GM12878 (cell line): ENCODE measurements around the gene SELENOS. TPM values are rescaled to one million over a fixed set of nuclear protein-coding genes. Genes with fewer than 3 reads are reported as not detected.

ENCODE experiments used
- ATAC-seq: fragments of 200-7000 bp; cut with Tn5 transposase; 3 replicates; pipeline ENCODE4 v1.9.1; 2020; ENCODE audit warnings: mild to moderate bottlenecking, moderate library complexity
- BruUV-seq: library from RNA; stranded (reverse); fragments of 400-500 nt; replicated peaks from 2 replicates; lab custom pipeline; 2021; lab: Mats Ljungman, UMichigan
- CTCF ChIA-PET: fragments of 300-600 bp; sonication (Branson Sonifier 250); formaldehyde crosslinking; extraction: SDS; loops from one replicate; lab custom pipeline; 2021; ENCODE audit warnings: inconsistent platforms; lab: Yijun Ruan, JAX
- POLR2A ChIA-PET: fragments of 350-600 bp; formaldehyde crosslinking; extraction: SDS; loops from one replicate; lab custom pipeline; 2021; ENCODE audit warnings: inconsistent platforms; lab: Charles Lee
- RAD21 ChIA-PET: fragments of 300-600 bp; sonication (Branson Sonifier 250); formaldehyde crosslinking; loops from one replicate; lab custom pipeline; 2023; ENCODE audit warnings: antibody characterized with exemption; ENCODE audit not compliant: unreplicated experiment; lab: Charles Lee
- SMC1A ChIA-PET: fragments of 300-600 bp; sonication (Branson Sonifier 250); formaldehyde crosslinking; loops from one replicate; lab custom pipeline; 2023; ENCODE audit not compliant: unreplicated experiment, uncharacterized antibody; lab: Charles Lee
- DNase-seq: peaks from one replicate; pipeline ENCODE4 v3.0.0-alpha.2; 2011; ENCODE audit warnings: low read depth, low spot score
- FAIRE-seq: peaks from 3 replicates; lab custom pipeline; 2011; peaks lifted over from hg19 to GRCh38; lab: Jason Lieb, UNC
- H2AFZ ChIP-seq: 2 replicates; pipeline ENCODE4 v1.6.0; 2011; ENCODE audit warnings: low read depth, low read length, control low read depth; ENCODE audit not compliant: control insufficient read depth
- H3K27ac ChIP-seq: 2 replicates; pipeline ENCODE4 v1.5.1; 2011; ENCODE audit warnings: control low read depth; ENCODE audit not compliant: control insufficient read depth, insufficient read depth
- H3K27me3 ChIP-seq, 2 experiments: replicated peaks in 1 of 2; 2 replicates each; pipeline versions ENCODE4 v1.6.0 to v1.6.1; 2011; ENCODE audit warnings: low read length in 1 of 2; ENCODE audit not compliant: control insufficient read depth in 2 of 2, insufficient read depth in 2 of 2
- H3K36me3 ChIP-seq, 2 experiments: 2 replicates each; pipeline ENCODE4 v1.5.1; 2011; ENCODE audit warnings: low read length in 1 of 2; ENCODE audit not compliant: control insufficient read depth in 2 of 2, insufficient read depth in 2 of 2
- H3K4me1 ChIP-seq: 2 replicates; pipeline ENCODE4 v1.6.1; 2011; ENCODE audit warnings: mild to moderate bottlenecking, low read length, moderate library complexity, mixed read lengths; ENCODE audit not compliant: control insufficient read depth, insufficient read depth
- H3K4me2 ChIP-seq: 2 replicates; pipeline ENCODE4 v1.6.0; 2011; ENCODE audit warnings: control low read depth; ENCODE audit not compliant: control insufficient read depth, insufficient read depth
- H3K4me3 ChIP-seq: fragments of 200-600 bp; sonication (generic); 2 replicates; pipeline ENCODE4 v1.5.1; 2016
- H3K79me2 ChIP-seq: 2 replicates; pipeline ENCODE4 v1.6.0; 2011; ENCODE audit warnings: low read length; ENCODE audit not compliant: control insufficient read depth, insufficient read depth
- H3K9ac ChIP-seq: 2 replicates; pipeline ENCODE4 v1.8.0; 2011; ENCODE audit warnings: low read length, control low read depth, mixed read lengths; ENCODE audit not compliant: control insufficient read depth, insufficient read depth
- H3K9me3 ChIP-seq: replicated peaks from 3 replicates; pipeline ENCODE4 v1.5.1; 2011; ENCODE audit warnings: mild to moderate bottlenecking, low read length; ENCODE audit not compliant: control insufficient read depth, insufficient read depth
- H4K20me1 ChIP-seq: 2 replicates; pipeline ENCODE4 v1.6.0; 2011; ENCODE audit not compliant: control insufficient read depth, insufficient read depth
- E2F4 ChIP-seq: IDR thresholded peaks from 2 replicates; pipeline ENCODE4 v1.6.1; 2012; ENCODE audit warnings: low read depth, low read length, improper control_type of control experiment
- EZH2 ChIP-seq: IDR thresholded peaks from 2 replicates; pipeline ENCODE4 v1.6.1; 2012; ENCODE audit warnings: low read depth, mild to moderate bottlenecking, control low read depth, inconsistent platforms, low read length, borderline replicate concordance; ENCODE audit not compliant: control insufficient read depth
- GATAD2B ChIP-seq: fragments of 450-650 bp; conservative IDR thresholded peaks from 2 replicates; pipeline ENCODE4 v1.6.1; 2017; ENCODE audit warnings: low read depth, mild to moderate bottlenecking, moderate library complexity
- MTA2 ChIP-seq: fragments of 450-650 bp; IDR thresholded peaks from 2 replicates; pipeline ENCODE4 v1.6.1; 2016; ENCODE audit warnings: low read depth, mild to moderate bottlenecking, moderate library complexity
- MYC ChIP-seq: IDR thresholded peaks from 2 replicates; pipeline ENCODE4 v1.6.1; 2011; ENCODE audit warnings: mild to moderate bottlenecking, low read length, moderate library complexity, inconsistent platforms; ENCODE audit not compliant: insufficient read depth, insufficient replicate concordance, insufficient read length, severe bottlenecking
- RUNX3 ChIP-seq: IDR thresholded peaks from 2 replicates; pipeline ENCODE4 v1.6.1; 2012; ENCODE audit warnings: low read length, inconsistent platforms
- SIN3A ChIP-seq: IDR thresholded peaks from 2 replicates; pipeline ENCODE4 v1.6.1; 2012; ENCODE audit warnings: low read depth, low read length, improper control_type of control experiment
- SIX5 ChIP-seq: IDR thresholded peaks from 2 replicates; pipeline ENCODE4 v1.6.1; 2011; ENCODE audit warnings: mild to moderate bottlenecking, low read depth, low read length, moderate library complexity; ENCODE audit not compliant: severe bottlenecking
- SMARCA5 ChIP-seq: fragments of 450-650 bp; IDR thresholded peaks from 2 replicates; pipeline ENCODE4 v1.6.1; 2017; ENCODE audit warnings: mild to moderate bottlenecking
- WGBS: methylation state at CpG from one replicate; pipeline ENCODE4 v1.1.6; 2016; ENCODE audit warnings: low lambda C conversion rate; ENCODE audit not compliant: insufficient replicate concordance, insufficient coverage; ENCODE audit errors: missing lambda C conversion rate; 5-methylcytosine and 5-hydroxymethylcytosine counted together
- in situ Hi-C: fragments of 300-500 bp; cut with MboI; formaldehyde crosslinking; loops from 9 replicates; pipeline ENCODE4 v1.14.3; 2018; ENCODE audit warnings: mixed read lengths
- intact Hi-C: fragments of 100-400 bp; cut with micrococcal nuclease; formaldehyde crosslinking; loops from one replicate; pipeline ENCODE4 v1.14.2; 2022; ENCODE audit not compliant: unreplicated experiment
- polyA plus RNA-seq, 11 experiments: library from polyadenylated mRNA; depleted of rRNA in 4 of 11; unstranded in 6 of 11; stranded (reverse) in 5 of 11; fragments of >200 nt; fragmentation: Nextera tagmentation in 4 of 11; fragmentation: Illumina TruSeq in 1 of 11; extraction: Ambion mirVana in 4 of 11; extraction: Trizol in 1 of 11; gene quantifications; 1 replicate in 1 of 11; 2 replicates in 10 of 11; pipeline versions ENCODE4 v1.2.1 to v1.2.3, GENCODE V29; 2011 to 2016; ENCODE audit warnings: inconsistent platforms in 2 of 11, missing spikeins in 2 of 11, low read depth in 1 of 11
- total RNA-seq, 4 experiments: library from RNA; depleted of rRNA in 3 of 4; stranded (reverse); fragments of >200 nt in 3 of 4; fragmentation: Illumina TruSeq in 1 of 4; extraction: Trizol in 1 of 4; gene quantifications; 2 replicates each; pipeline versions ENCODE4 v1.2.1 to v1.2.3, GENCODE V29; 2013 to 2021
- TF ChIP-seq, protein P1 (sequence below): fragments of 450-650 bp; IDR thresholded peaks from 2 replicates; pipeline ENCODE4 v1.6.1; 2016; ENCODE audit warnings: mild to moderate bottlenecking, moderate library complexity, borderline replicate concordance

The SELENOS gene
- total and polyA plus RNA-seq, 10 of the 15 experiments (the other 5 are each of a cell fraction or from before 2014, with no cell fraction given): 25.8 to 90.1 (median 37.3) TPM

DNA sequence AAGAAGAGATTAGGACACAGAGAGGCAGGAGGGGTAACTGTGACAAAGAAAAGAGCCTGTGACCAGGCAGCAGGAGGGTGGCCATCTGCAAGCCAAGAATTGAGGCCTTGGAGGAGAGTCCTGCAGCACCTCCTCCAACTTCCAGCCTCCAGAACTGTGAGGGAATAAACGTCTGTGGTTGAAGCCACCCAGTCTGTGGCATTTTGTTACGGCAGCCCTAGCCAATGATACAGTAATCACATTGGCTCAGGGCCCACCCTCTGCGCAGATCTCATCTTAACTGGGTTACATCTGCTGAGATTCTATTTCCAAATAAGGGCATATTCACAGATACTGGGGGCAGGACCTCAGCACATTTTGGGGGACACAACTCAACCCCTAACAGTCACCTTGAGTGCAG, 11.3 kb downstream of the SELENOS start:
- DNase-seq (no peak), ATAC-seq (no peak), FAIRE-seq (no peak)
- peaks cover 1 to 3% of the 10 kb centered on the region in 2 experiments; a peak in 2 of 4 replicates for H3K36me3 ChIP-seq
- H3K4me3 ChIP-seq: no peak overlapping the region
- intact Hi-C loops (no loop called here), in situ Hi-C loops (loop anchor here (10.0 kb wide), 1 partner anchor 651 kb away; no protein-coding TSS in a partner anchor)
- no TSS peak for BruUV-seq
- 78% methylated on average over 3 of the region's 3 CpGs for WGBS
- SMC1A ChIA-PET: interaction anchor here (3.2 kb wide), 1 partner anchor 23 kb away, joined by 13 read pairs; no protein-coding TSS in a partner anchor
- no peak overlapping the region for H2AFZ ChIP-seq
- POLR2A ChIA-PET: interaction anchor here (1.4 to 2.6 kb wide), 2 partner anchors 9 to 28 kb away, joined by 5 to 10 read pairs; no protein-coding TSS in a partner anchor
- peak overlapping the region; percentile 66; the same call in 1 of the 2 replicates for H3K27ac ChIP-seq
- H3K4me1 ChIP-seq: peaks cover 28% of the 10 kb centered on the region
- CTCF ChIA-PET: interaction anchor here (0.5 to 4.8 kb wide), 6 partner anchors 8 to 374 kb away, joined by 3 to 18 read pairs (median 5); no protein-coding TSS in a partner anchor
- no peaks in the 10 kb centered on the region for H3K9me3 ChIP-seq
- no peak overlapping the region for H3K4me2 ChIP-seq
- RAD21 ChIA-PET: interaction anchor here (1.5 kb wide), 1 partner anchor 18 kb away, joined by 4 read pairs; no protein-coding TSS in a partner anchor
- TF ChIP-seq EZH2: no peak
- TF ChIP-seq MTA2: no peak
- TF ChIP-seq, protein P1, sequence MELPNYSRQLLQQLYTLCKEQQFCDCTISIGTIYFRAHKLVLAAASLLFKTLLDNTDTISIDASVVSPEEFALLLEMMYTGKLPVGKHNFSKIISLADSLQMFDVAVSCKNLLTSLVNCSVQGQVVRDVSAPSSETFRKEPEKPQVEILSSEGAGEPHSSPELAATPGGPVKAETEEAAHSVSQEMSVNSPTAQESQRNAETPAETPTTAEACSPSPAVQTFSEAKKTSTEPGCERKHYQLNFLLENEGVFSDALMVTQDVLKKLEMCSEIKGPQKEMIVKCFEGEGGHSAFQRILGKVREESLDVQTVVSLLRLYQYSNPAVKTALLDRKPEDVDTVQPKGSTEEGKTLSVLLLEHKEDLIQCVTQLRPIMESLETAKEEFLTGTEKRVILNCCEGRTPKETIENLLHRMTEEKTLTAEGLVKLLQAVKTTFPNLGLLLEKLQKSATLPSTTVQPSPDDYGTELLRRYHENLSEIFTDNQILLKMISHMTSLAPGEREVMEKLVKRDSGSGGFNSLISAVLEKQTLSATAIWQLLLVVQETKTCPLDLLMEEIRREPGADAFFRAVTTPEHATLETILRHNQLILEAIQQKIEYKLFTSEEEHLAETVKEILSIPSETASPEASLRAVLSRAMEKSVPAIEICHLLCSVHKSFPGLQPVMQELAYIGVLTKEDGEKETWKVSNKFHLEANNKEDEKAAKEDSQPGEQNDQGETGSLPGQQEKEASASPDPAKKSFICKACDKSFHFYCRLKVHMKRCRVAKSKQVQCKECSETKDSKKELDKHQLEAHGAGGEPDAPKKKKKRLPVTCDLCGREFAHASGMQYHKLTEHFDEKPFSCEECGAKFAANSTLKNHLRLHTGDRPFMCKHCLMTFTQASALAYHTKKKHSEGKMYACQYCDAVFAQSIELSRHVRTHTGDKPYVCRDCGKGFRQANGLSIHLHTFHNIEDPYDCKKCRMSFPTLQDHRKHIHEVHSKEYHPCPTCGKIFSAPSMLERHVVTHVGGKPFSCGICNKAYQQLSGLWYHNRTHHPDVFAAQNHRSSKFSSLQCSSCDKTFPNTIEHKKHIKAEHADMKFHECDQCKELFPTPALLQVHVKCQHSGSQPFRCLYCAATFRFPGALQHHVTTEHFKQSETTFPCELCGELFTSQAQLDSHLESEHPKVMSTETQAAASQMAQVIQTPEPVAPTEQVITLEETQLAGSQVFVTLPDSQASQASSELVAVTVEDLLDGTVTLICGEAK: no peak
- no peak for TF ChIP-seq GATAD2B
- TF ChIP-seq MYC: no peak
- no peak for TF ChIP-seq SMARCA5
- no peak for TF ChIP-seq E2F4
- TF ChIP-seq SIX5: no peak
- TF ChIP-seq SIN3A: no peak
- no peak for TF ChIP-seq RUNX3
- no peaks in the 10 kb centered on the region for H3K27me3 ChIP-seq
- no peaks in the 10 kb centered on the region for H4K20me1 ChIP-seq
- H3K79me2 ChIP-seq: no peaks in the 10 kb centered on the region
- H3K9ac ChIP-seq: no peak overlapping the region
